Sigmoid colon (tissue), 7 donors: ENCODE results near the gene ZBTB7B. TPM values are rescaled to one million over a fixed set of nuclear protein-coding genes. Genes with fewer than 3 reads are reported as not detected.
A peak's percentile ranks its signal among the peaks of the same experiment; 100 is the strongest.

Source experiments
- DNase-seq: peaks from one replicate; pipeline ENCODE4 v3.0.0-alpha.2; 2019
- H3K27ac ChIP-seq, 4 donors: fragments of 200-600 bp; sonication (generic); one replicate each; pipeline ENCODE4 v1.5.1; 2016 to 2019; ENCODE audit warnings: mild to moderate bottlenecking in 1 of 4
- H3K27me3 ChIP-seq, 3 donors: fragments of 200-600 bp; sonication (generic); one replicate each; pipeline ENCODE4 v1.5.1; 2019; ENCODE audit warnings: mild to moderate bottlenecking in 1 of 3
- H3K36me3 ChIP-seq, 4 donors: fragments of 200-600 bp; sonication (generic); one replicate each; pipeline ENCODE4 v1.5.1; 2016 to 2019
- H3K4me1 ChIP-seq, 4 donors: fragments of 200-600 bp; sonication (generic); one replicate each; pipeline ENCODE4 v1.5.1; 2017 to 2019
- H3K4me3 ChIP-seq, 4 donors: fragments of 200-600 bp; sonication (generic); one replicate each; pipeline ENCODE4 v1.5.1; 2017 to 2019; ENCODE audit warnings: mild to moderate bottlenecking in 2 of 4, moderate library complexity in 1 of 4
- H3K9me3 ChIP-seq, 4 donors: fragments of 200-600 bp in 3 of 4; sonication (generic) in 3 of 4; one replicate each; pipeline versions ENCODE4 v1.5.1 to v1.6.1; 2013 to 2019
- EP300 ChIP-seq, 4 donors: sonication (generic); formaldehyde crosslinking; IDR thresholded peaks; one replicate each; pipeline ENCODE4 v1.6.1; 2017; ENCODE audit warnings: antibody characterized with exemption in 4 of 4
- POLR2A ChIP-seq, 2 donors: fragments of 450-650 bp; IDR thresholded peaks; one replicate each; pipeline ENCODE4 v1.6.1; 2016; ENCODE audit warnings: antibody characterized with exemption in 2 of 2, mild to moderate bottlenecking in 2 of 2, moderate library complexity in 2 of 2
- POLR2AphosphoS5 ChIP-seq, 4 donors: sonication (generic); formaldehyde crosslinking; IDR thresholded peaks; one replicate each; pipeline ENCODE4 v1.6.1; 2017; ENCODE audit warnings: antibody characterized with exemption in 4 of 4
- WGBS, 2 donors: extraction: QIAGEN DNeasy Blood & Tissue Kit; methylation state at CpG; one replicate each; pipeline ENCODE4 v1.1.7; 2013; 5-methylcytosine and 5-hydroxymethylcytosine counted together
- intact Hi-C: fragments of 100-400 bp; cut with DNase I; formaldehyde crosslinking; loops from one replicate; pipeline ENCODE4 v1.15.1; 2023
- polyA plus RNA-seq, 3 donors: library from polyadenylated mRNA; stranded (reverse); fragments of 200-250 nt; gene quantifications; one replicate each; pipeline ENCODE4 v1.2.3, GENCODE V29; 2013
- total RNA-seq, 4 donors: library from RNA; depleted of rRNA; stranded (reverse); fragments of >200 nt; gene quantifications; one replicate each; pipeline ENCODE4 v1.1.0, GENCODE V29; 2016
- TF ChIP-seq, protein P1 (sequence below), 4 experiments: fragments of 450-650 bp in 3 of 4; fragments of 200-600 bp in 1 of 4; IDR thresholded peaks; one replicate each; pipeline ENCODE4 v1.5.1; 2016 to 2019; ENCODE audit warnings: antibody characterized with exemption in 4 of 4, mild to moderate bottlenecking in 3 of 4, moderate library complexity in 2 of 4
- donor health status: healthy with polysubstance abuse.
- donor health status: Bipolar disorder and iron deficiency.
- donor health status: healthy.

The ZBTB7B gene
- total and polyA plus RNA-seq, 7 donors: 24.4 to 342 (median 35.3) TPM

DNA sequence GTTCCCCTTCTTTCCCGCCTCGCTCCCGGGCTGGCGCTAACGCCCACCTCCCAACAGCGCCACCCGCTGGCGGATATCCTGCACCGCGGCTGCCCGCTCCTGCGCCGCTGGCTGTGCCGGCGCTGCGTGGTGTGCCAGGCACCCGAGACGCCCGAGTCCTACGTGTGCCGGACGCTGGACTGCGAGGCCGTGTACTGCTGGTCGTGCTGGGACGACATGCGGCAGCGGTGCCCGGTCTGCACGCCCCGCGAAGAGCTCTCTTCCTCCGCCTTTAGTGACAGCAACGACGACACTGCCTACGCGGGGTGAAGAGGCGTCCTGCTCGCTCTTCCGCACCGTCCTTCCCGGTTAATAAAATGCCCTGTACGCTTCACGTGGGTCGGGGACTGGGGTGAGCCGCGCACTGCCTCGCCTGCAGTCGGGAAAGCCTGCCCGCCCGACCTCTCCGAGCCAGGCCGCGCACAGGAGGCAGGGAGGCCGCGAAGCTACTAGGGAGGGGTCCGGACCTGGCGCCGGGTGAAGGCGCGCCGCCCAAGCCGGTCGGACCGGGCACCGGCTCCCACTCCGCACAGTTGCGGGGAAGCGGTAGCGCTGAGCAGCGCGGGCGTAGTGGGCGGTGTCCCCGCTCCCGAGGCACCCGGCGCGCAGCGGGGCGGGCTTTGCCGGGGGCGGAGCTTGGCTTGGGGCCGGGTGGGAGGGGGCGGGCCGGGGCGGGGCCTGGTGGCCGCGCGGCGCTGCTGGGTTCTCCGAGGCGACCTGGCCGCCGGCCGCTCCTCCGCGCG lies 48.1 kb downstream of the ZBTB7B start, which contains the start of gene ADAM15:
ADAM15 (plus strand) TSS at position 757 of the 782 bp plus-strand sequence. CDS start 71 bp downstream, outside the sequence.
- peaks cover 0 to 33% (median 22%) of the 10 kb centered on the region in 4 donors for H3K4me1 ChIP-seq
- peak within 1 kb of the TSS; percentile 92 to 96 (median 92) for H3K27ac ChIP-seq
- H3K4me3 ChIP-seq: peak within 1 kb of the TSS; percentile 57 to 85 (median 68)
- no peaks in the 10 kb centered on the region for H3K27me3 ChIP-seq
- peak; percentile 93 for DNase-seq
- WGBS, 2 donors: 0% methylated on average over 99 of the region's 99 CpGs
- no peaks in the 10 kb centered on the region for H3K9me3 ChIP-seq
- intact Hi-C loops: loop anchor here (2.0 to 10.0 kb wide), 3 partner anchors 34 to 496 kb away; partner anchors contain the start of genes UBE2Q1 and ZBTB7B
- H3K36me3 ChIP-seq: peaks cover 5 to 26% (median 9%) of the 10 kb centered on the region in 4 donors
- peak in 1 of 2 donors; percentile 62 for TF ChIP-seq POLR2A (IDR thresholded peaks at IDR 0.05)
- TF ChIP-seq EP300 (IDR thresholded peaks at IDR 0.05): no peak
- TF ChIP-seq, protein P1, sequence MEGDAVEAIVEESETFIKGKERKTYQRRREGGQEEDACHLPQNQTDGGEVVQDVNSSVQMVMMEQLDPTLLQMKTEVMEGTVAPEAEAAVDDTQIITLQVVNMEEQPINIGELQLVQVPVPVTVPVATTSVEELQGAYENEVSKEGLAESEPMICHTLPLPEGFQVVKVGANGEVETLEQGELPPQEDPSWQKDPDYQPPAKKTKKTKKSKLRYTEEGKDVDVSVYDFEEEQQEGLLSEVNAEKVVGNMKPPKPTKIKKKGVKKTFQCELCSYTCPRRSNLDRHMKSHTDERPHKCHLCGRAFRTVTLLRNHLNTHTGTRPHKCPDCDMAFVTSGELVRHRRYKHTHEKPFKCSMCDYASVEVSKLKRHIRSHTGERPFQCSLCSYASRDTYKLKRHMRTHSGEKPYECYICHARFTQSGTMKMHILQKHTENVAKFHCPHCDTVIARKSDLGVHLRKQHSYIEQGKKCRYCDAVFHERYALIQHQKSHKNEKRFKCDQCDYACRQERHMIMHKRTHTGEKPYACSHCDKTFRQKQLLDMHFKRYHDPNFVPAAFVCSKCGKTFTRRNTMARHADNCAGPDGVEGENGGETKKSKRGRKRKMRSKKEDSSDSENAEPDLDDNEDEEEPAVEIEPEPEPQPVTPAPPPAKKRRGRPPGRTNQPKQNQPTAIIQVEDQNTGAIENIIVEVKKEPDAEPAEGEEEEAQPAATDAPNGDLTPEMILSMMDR (IDR thresholded peaks at IDR 0.05): peak; percentile 88 to 94 (median 94)
- TF ChIP-seq POLR2AphosphoS5 (IDR thresholded peaks at IDR 0.05): peak; percentile 43 to 87 (median 65)

DNA sequence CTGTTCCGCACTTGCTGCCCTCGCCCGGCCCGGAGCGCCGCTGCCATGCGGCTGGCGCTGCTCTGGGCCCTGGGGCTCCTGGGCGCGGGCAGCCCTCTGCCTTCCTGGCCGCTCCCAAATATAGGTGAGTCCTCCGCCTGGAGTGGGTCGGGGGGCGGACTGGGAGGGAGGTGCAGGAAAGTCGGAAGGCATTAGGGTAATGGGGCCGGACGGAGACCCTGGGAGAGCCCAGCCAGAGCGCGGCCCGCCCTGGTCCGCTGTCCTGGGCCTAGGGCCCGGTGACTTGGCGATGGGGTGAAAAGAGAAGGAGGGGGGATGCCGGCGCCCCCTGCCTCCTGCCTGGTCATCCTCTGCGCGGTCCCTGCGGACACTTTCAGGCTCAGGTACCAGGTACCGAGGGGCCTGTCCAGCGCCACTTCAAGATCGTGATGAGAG lies 48.8 kb downstream of the ZBTB7B start:
- H3K9me3 ChIP-seq: no peaks in the 10 kb centered on the region
- intact Hi-C loops: loop anchor here (2.0 to 10.0 kb wide), 3 partner anchors 33 to 497 kb away; partner anchors contain the start of genes UBE2Q1 and ZBTB7B
- 1% methylated on average over 31 of the region's 31 CpGs for WGBS, 2 donors
- H3K27me3 ChIP-seq: no peaks in the 10 kb centered on the region
- H3K27ac ChIP-seq: peak overlapping the region; percentile 92 to 96 (median 92)
- no peak for DNase-seq
- H3K4me1 ChIP-seq: peaks cover 0 to 33% (median 22%) of the 10 kb centered on the region in 4 donors
- TF ChIP-seq POLR2AphosphoS5 (IDR thresholded peaks at IDR 0.05): peak; percentile 5 to 69 (median 40)
- no peak for TF ChIP-seq POLR2A (IDR thresholded peaks at IDR 0.05)
- H3K4me3 ChIP-seq: peak overlapping the region; percentile 57 to 85 (median 68)
- H3K36me3 ChIP-seq: peaks cover 9 to 32% (median 14%) of the 10 kb centered on the region in 4 donors

DNA sequence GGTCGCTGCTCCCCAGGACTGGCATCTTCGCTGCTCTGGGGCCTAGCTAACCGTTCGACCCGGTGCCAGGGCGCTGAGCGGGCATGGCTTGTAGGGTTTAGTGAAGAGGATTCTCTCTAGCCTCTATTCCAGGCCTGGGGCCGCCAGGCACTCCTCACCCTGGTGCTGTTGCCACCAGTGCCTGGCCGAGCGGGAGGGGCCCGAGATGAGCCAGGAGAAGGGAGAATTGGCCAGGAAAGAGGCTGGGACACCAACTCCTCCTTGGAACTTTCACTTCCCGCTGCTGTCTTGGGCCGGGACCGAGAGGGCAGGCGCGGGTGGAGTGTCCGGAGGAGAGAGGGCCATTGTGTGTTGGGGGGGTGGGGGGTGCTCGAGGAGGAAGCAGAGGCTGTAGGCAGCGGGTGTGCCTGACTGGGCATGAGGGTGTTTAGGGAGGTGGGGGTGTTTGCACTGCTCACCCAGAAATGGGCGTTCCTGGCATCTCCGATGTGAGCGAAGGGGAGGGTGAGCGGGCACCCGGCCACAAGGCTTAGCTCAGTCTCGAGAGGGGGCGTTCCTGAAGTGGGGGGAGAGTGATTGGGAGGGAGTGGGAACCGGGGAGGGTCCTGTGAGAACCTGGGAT lies 49.3 kb downstream of the ZBTB7B start:
- Histone ChIP-seq H3K27ac (peak overlapping the region; percentile 92 to 96 (median 92)), H3K9me3 (no peaks in the 10 kb centered on the region), H3K36me3 (peaks cover 10 to 37% (median 19%) of the 10 kb centered on the region in 4 donors), H3K4me3 (peak overlapping the region; percentile 57 to 85 (median 68)), H3K4me1 (peaks cover 0 to 33% (median 22%) of the 10 kb centered on the region in 4 donors), H3K27me3 (no peaks in the 10 kb centered on the region)
- TF ChIP-seq EP300 (IDR thresholded peaks at IDR 0.05) (no peak), POLR2AphosphoS5 (IDR thresholded peaks at IDR 0.05) (peak in 2 of 4 donors; percentile 20 to 34)
- TF ChIP-seq, protein P1 (IDR thresholded peaks at IDR 0.05): no peak
- 0 to 1% methylated on average over 27 of the region's 27 CpGs for WGBS, 2 donors
- intact Hi-C loops: loop anchor here (2.0 to 10.0 kb wide), 3 partner anchors 33 to 497 kb away; partner anchors contain the start of genes UBE2Q1 and ZBTB7B
- DNase-seq: peak; percentile 85

DNA sequence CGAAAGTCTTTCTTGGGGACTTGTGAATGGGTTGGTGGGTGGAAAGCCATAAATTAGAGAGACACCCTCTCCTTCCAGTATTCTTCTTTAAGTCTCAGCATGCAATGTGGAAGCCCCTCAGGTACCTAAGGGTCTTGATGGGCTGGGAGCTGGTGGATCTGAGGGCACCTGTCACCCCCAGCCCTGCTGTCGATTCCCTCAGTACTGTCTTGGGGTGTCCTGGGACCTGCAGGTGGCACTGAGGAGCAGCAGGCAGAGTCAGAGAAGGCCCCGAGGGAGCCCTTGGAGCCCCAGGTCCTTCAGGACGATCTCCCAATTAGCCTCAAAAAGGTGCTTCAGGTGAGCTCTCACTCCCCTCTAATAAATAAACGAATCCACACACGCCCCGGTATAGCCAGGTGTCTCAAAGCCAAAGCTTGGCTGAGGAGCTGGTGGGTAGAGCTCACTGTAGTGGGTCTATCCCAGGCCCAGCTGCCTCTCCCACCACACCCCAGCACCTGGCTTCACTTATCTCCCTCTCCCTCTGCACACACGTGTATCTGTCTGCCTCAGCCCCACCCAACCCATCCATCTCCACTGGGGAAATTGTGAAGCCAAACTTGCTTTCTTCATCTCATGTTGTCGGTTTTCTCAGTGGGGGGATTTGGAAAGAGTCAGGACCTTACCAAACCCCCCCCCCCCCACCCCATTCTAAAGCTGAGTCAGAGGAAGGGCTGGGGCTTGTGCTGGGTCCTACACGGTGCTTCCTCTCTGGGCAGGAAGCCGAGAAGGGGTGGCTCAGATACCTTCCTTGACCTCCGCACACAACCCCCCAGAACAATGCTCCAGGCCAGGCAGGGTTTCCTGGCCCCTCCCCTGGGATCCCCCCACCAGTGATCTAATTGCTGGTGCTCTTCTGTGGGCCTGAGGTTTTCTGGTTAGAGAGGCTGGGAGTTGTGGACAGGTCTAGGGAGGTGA lies 50.1 kb downstream of the ZBTB7B start:
- Histone ChIP-seq H3K9me3 (no peaks in the 10 kb centered on the region), H3K36me3 (peaks cover 18 to 45% (median 27%) of the 10 kb centered on the region in 4 donors), H3K27ac (peak overlapping the region; percentile 92 to 96 (median 92)), H3K27me3 (no peaks in the 10 kb centered on the region), H3K4me1 (peaks cover 0 to 33% (median 22%) of the 10 kb centered on the region in 4 donors), H3K4me3 (peak overlapping the region; percentile 57 to 85 (median 68))
- TF ChIP-seq POLR2A (IDR thresholded peaks at IDR 0.05): no peak
- no peak for TF ChIP-seq POLR2AphosphoS5 (IDR thresholded peaks at IDR 0.05)
- TF ChIP-seq, protein P1 (IDR thresholded peaks at IDR 0.05): peak in 3 of 4 experiments; percentile 17 to 37 (median 18)
- TF ChIP-seq EP300 (IDR thresholded peaks at IDR 0.05): no peak
- no peak for DNase-seq
- intact Hi-C loops: loop anchor here (5.0 to 10.0 kb wide), 2 partner anchors 50 to 498 kb away; partner anchors contain the start of genes UBE2Q1 and ZBTB7B
- 22 to 34% methylated on average over 12 of the region's 12 CpGs for WGBS, 2 donors
